Measurements from ENCODE around the gene ZIC1. TPM values are rescaled to one million over a fixed set of nuclear protein-coding genes. Genes with fewer than 3 reads are reported as not detected.

ZIC1 gene
- total RNA-seq, 4 donors from 2014 or later: not detected

GRCh38 chr3:147458995-147459704 lies 50.0 kb downstream of the ZIC1 start:
- Histone ChIP-seq H3K36me3 (no peaks in the 10 kb centered on the region), H3K27me3 (no peaks in the 10 kb centered on the region), H3K4me3 (no peak overlapping the region), H3K27ac (replicated peaks in 1 of 4) (no peak overlapping the region), H3K4me1 (no peaks in the 10 kb centered on the region), H3K9me3 (no peaks in the 10 kb centered on the region)
- intact Hi-C loops (cut with DNase I): no loop called here
- no peak for TF ChIP-seq EP300 (IDR thresholded peaks at IDR 0.05)
- no peak for TF ChIP-seq POLR2A (IDR thresholded peaks at IDR 0.05; ENCODE audit: low read depth)
- no peak for TF ChIP-seq CTCF (IDR thresholded peaks at IDR 0.05)
- TF ChIP-seq POLR2AphosphoS5 (IDR thresholded peaks at IDR 0.05): no peak
- DNase-seq (ENCODE audit: extremely low spot score): no peak
- WGBS: 86% methylated on average over 1 of the region's 1 CpG

- TF ChIP-seq EP300 (IDR thresholded peaks at IDR 0.05) (no peak), POLR2A (IDR thresholded peaks at IDR 0.05; ENCODE audit: low read depth) (no peak), POLR2AphosphoS5 (IDR thresholded peaks at IDR 0.05) (no peak), CTCF (IDR thresholded peaks at IDR 0.05) (no peak)
- Histone ChIP-seq H3K27me3 (no peaks in the 10 kb centered on the region), H3K9me3 (no peaks in the 10 kb centered on the region), H3K4me1 (no peaks in the 10 kb centered on the region), H3K27ac (replicated peaks in 1 of 4) (no peak overlapping the region), H3K4me3 (no peak overlapping the region), H3K36me3 (no peaks in the 10 kb centered on the region)
- 73% methylated on average over 1 of the region's 1 CpG for WGBS
- intact Hi-C loops (cut with DNase I): no loop called here
- no peak for DNase-seq (ENCODE audit: extremely low spot score)
Measured at GRCh38 chr3:147462856-147463255, 53.7 kb downstream of the ZIC1 start.

Other genes with a start within 250 kb of the ZIC1 start
- gene ZIC4, start 2.8 kb upstream of the ZIC1 start, total RNA-seq: not detected